Loucy (cell line): ENCODE results near the gene NSD1.

Source experiments
- H2AFZ ChIP-seq: fragments of 200-600 bp; sonication (generic); 2 replicates; pipeline ENCODE4 v1.6.0; 2016; ENCODE audit warnings: antibody characterized with exemption, mild to moderate bottlenecking, low read length, moderate library complexity
- H3F3A ChIP-seq: fragments of 200-600 bp; 2 replicates; pipeline ENCODE4 v1.6.0; 2016; ENCODE audit warnings: antibody characterized with exemption, low read depth, mild to moderate bottlenecking
- H3K27me3 ChIP-seq: fragments of 200-600 bp; sonication (generic); 2 replicates; pipeline ENCODE4 v1.6.1; 2014; ENCODE audit warnings: low read length, mild to moderate bottlenecking; ENCODE audit not compliant: insufficient read depth, poor library complexity, severe bottlenecking
- H3K36me3 ChIP-seq: fragments of 200-600 bp; sonication (generic); 2 replicates; pipeline ENCODE4 v1.6.1; 2016; ENCODE audit warnings: low read length; ENCODE audit not compliant: insufficient read depth
- H3K4me1 ChIP-seq: fragments of 200-600 bp; sonication (generic); 2 replicates; pipeline ENCODE4 v1.5.1; 2014; ENCODE audit warnings: low read length, mild to moderate bottlenecking; ENCODE audit not compliant: insufficient read depth, poor library complexity, severe bottlenecking
- H3K4me2 ChIP-seq: fragments of 200-600 bp; sonication (generic); 2 replicates; pipeline ENCODE4 v1.6.0; 2014; ENCODE audit warnings: antibody characterized with exemption, low read length, low read depth, mild to moderate bottlenecking; ENCODE audit not compliant: poor library complexity, severe bottlenecking
- H3K4me3 ChIP-seq: fragments of 200-600 bp; sonication (generic); 2 replicates; pipeline ENCODE4 v1.5.1; 2014; ENCODE audit warnings: low read length, mild to moderate bottlenecking, mixed read lengths; ENCODE audit not compliant: poor library complexity, severe bottlenecking
- H3K79me2 ChIP-seq: fragments of 200-600 bp; sonication (generic); 2 replicates; pipeline ENCODE4 v1.6.1; 2014; ENCODE audit warnings: low read length; ENCODE audit not compliant: insufficient read depth
- H3K9ac ChIP-seq: fragments of 200-600 bp; sonication (generic); 2 replicates; pipeline ENCODE4 v1.6.0; 2014; ENCODE audit warnings: mild to moderate bottlenecking, low read depth, low read length, moderate library complexity; ENCODE audit not compliant: poor library complexity, severe bottlenecking
- H3K9me2 ChIP-seq: fragments of 200-600 bp; sonication (generic); replicated peaks from 2 replicates; pipeline ENCODE4 v1.6.1; 2016; ENCODE audit warnings: low read depth, low read length, mixed read lengths
- H3K9me3 ChIP-seq: fragments of 200-600 bp; sonication (generic); 2 replicates; pipeline ENCODE4 v1.6.1; 2014; ENCODE audit warnings: mild to moderate bottlenecking, antibody characterized with exemption, low read length, low read depth; ENCODE audit not compliant: insufficient read depth
- H4K20me1 ChIP-seq: fragments of 200-600 bp; sonication (generic); 2 replicates; pipeline ENCODE4 v1.6.0; 2014; ENCODE audit warnings: antibody characterized with exemption, low read length, mild to moderate bottlenecking; ENCODE audit not compliant: insufficient read depth, poor library complexity, severe bottlenecking
- EZH2phosphoT487 ChIP-seq: fragments of 200-600 bp; IDR thresholded peaks from 2 replicates; pipeline ENCODE4 v1.6.1; 2018; ENCODE audit warnings: antibody characterized with exemption, mild to moderate bottlenecking, moderate library complexity, borderline replicate concordance
- TF ChIP-seq, protein P1 (sequence below): fragments of 200-600 bp; sonication (generic); conservative IDR thresholded peaks from 2 replicates; pipeline ENCODE4 v1.5.1; 2014; ENCODE audit warnings: mild to moderate bottlenecking, antibody characterized with exemption, low read length

Gene NSD1

DNA sequence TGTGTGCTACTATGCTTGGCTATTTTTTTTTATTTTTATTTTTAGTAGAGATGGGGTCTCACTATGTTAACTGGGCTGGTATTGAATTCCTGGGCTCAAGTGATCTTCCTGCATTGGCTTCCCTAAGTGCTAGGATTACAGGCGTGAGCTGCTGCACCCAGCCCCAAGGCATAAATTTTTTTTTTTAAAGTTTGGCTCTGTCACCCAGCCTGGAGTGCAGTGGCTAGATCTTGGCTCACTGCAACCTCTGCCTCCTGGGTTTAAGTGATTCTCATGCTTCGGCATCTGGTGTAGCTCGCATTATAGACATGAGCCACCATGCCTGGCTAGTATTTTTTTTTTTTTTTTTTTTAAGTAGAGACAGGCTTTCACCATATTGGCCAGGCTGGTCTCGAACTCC, 99.6 kb downstream of the NSD1 start:
- Histone ChIP-seq H3K27me3 (no peaks in the 10 kb centered on the region), H4K20me1 (no peaks in the 10 kb centered on the region), H2AFZ (no peak overlapping the region), H3K9me3 (no peaks in the 10 kb centered on the region), H3K9me2 (no peaks in the 10 kb centered on the region), H3F3A (no peaks in the 10 kb centered on the region), H3K79me2 (peaks cover 18% of the 10 kb centered on the region; the same call in 1 of the 2 replicates), H3K4me2 (no peak overlapping the region), H3K4me3 (no peak overlapping the region), H3K4me1 (no peaks in the 10 kb centered on the region), H3K9ac (no peak overlapping the region), H3K36me3 (peaks cover 19% of the 10 kb centered on the region; the same call in 1 of the 2 replicates)
- no peak for TF ChIP-seq EZH2phosphoT487
- TF ChIP-seq, protein P1, sequence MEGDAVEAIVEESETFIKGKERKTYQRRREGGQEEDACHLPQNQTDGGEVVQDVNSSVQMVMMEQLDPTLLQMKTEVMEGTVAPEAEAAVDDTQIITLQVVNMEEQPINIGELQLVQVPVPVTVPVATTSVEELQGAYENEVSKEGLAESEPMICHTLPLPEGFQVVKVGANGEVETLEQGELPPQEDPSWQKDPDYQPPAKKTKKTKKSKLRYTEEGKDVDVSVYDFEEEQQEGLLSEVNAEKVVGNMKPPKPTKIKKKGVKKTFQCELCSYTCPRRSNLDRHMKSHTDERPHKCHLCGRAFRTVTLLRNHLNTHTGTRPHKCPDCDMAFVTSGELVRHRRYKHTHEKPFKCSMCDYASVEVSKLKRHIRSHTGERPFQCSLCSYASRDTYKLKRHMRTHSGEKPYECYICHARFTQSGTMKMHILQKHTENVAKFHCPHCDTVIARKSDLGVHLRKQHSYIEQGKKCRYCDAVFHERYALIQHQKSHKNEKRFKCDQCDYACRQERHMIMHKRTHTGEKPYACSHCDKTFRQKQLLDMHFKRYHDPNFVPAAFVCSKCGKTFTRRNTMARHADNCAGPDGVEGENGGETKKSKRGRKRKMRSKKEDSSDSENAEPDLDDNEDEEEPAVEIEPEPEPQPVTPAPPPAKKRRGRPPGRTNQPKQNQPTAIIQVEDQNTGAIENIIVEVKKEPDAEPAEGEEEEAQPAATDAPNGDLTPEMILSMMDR, result no peak

DNA sequence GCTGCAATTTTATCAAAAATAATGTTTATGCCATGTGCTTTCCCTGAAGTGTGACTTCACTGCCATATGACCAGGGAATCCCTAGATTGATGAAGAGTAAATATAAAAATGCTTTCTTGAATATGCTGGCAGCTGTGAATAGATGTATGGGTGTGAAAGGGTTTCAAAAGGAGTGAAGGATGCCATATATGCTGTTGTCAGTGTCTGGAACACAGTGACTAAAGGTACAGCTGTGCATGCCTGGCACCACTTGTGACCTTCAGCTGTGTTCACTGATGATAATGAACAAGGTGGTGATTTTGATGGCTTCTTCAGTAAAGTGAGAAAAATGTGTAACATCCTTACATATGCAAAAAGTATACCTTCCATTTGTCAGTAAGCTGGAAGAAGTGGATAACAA, 100.2 kb downstream of the NSD1 start:
- peaks cover 15% of the 10 kb centered on the region; the same call in 1 of the 2 replicates for H3K79me2 ChIP-seq

DNA sequence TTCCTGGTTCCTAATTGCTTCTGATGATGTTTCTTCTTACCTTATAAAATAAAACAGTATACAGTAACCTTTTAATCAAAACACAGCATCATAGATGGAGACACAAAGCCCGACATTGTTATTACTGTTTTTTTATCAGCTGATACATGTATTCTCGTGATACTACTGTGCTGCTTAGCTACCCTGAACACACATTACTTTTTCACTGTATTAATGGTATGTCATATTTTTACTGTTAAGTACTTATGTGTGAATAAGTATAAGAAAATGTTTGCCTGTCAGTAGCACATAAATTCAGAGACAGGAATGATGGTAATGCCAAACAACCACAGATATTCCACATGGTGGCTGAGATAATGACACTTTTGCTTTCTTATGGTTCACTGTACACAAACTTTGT, 101.3 kb downstream of the NSD1 start:
- H3K9me2 ChIP-seq, result no peaks in the 10 kb centered on the region
- no peak overlapping the region for H3K4me3 ChIP-seq
- peaks cover 34% of the 10 kb centered on the region; the same call in 1 of the 2 replicates for H3K36me3 ChIP-seq
- H3K27me3 ChIP-seq, result no peaks in the 10 kb centered on the region
- no peak overlapping the region for H3K9ac ChIP-seq
- H3K9me3 ChIP-seq, result no peaks in the 10 kb centered on the region
- H2AFZ ChIP-seq, result no peak overlapping the region
- H4K20me1 ChIP-seq, result no peaks in the 10 kb centered on the region
- H3K4me1 ChIP-seq, result no peaks in the 10 kb centered on the region
- H3K4me2 ChIP-seq, result no peak overlapping the region
- no peaks in the 10 kb centered on the region for H3F3A ChIP-seq
- TF ChIP-seq, protein P1, result no peak
- TF ChIP-seq EZH2phosphoT487, result no peak
- peaks cover 9% of the 10 kb centered on the region; the same call in 1 of the 2 replicates for H3K79me2 ChIP-seq

More for the DNA sequence above, 100.2 kb downstream of the NSD1 start:
- Histone ChIP-seq H3K36me3 (peaks cover 25% of the 10 kb centered on the region; the same call in 1 of the 2 replicates), H3F3A (no peaks in the 10 kb centered on the region), H3K9ac (no peak overlapping the region), H3K4me2 (no peak overlapping the region), H3K9me2 (no peaks in the 10 kb centered on the region), H3K27me3 (no peaks in the 10 kb centered on the region), H3K4me1 (no peaks in the 10 kb centered on the region), H4K20me1 (no peaks in the 10 kb centered on the region), H3K4me3 (no peak overlapping the region), H3K9me3 (no peaks in the 10 kb centered on the region), H2AFZ (no peak overlapping the region)
- TF ChIP-seq, protein P1, result no peak
- TF ChIP-seq EZH2phosphoT487, result no peak
